Measurements from ENCODE around the gene ANXA8L1.
"Not testable (repeated sequence)": the region's sequence is repeated elsewhere in the genome, so short reads cannot be mapped to it uniquely, and the experiment has no call there.

Gene ANXA8L1, protein sequence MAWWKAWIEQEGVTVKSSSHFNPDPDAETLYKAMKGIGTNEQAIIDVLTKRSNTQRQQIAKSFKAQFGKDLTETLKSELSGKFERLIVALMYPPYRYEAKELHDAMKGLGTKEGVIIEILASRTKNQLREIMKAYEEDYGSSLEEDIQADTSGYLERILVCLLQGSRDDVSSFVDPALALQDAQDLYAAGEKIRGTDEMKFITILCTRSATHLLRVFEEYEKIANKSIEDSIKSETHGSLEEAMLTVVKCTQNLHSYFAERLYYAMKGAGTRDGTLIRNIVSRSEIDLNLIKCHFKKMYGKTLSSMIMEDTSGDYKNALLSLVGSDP

DNA sequence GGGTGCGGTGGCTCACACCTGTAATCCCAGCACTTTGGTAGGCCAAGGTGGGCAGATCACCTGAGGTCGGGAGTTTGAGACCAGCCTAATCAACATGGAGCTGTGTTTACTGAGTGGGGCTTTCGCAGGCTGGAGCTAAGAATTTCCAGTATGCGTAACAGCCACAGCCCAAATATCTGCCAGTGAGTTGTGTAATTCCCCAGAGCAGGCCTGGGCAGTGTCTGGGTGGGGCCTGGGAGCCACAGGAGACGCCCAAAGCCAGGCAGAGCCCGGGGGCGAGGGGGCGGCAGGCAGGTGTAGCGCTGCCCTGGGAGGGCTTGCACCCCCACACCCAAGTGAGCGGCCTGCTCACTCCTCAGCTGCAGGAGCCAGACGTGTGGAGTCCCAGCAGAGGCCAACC, at the start of gene ANXA8L1:
Gene ANXA8L1, plus strand, starts transcription at position 371 of the 400 bp plus-strand sequence. CDS start 76 bp downstream, outside the sequence.
- not testable (repeated sequence) for DNase-seq

DNA sequence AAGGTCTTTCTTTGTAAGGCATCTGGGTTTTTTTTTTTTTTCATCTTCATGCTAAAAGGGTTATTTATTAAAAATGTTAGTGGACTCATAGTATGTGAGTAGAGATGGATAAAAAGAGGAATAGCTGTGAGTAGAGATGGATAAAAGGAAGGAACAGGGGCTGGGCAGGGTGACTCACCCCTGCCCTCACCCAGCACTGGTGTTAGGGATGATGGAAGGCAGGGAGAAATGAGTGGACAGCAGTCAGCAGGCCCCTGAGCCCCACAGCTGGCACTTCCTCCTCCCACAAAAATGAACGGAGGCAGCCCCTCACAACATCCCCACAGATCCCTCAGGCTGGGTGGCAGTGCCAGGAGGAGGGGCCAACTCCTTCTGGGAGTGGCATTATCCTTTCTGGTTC, 49.5 kb upstream of the ANXA8L1 start:
- DNase-seq: no peak

DNA sequence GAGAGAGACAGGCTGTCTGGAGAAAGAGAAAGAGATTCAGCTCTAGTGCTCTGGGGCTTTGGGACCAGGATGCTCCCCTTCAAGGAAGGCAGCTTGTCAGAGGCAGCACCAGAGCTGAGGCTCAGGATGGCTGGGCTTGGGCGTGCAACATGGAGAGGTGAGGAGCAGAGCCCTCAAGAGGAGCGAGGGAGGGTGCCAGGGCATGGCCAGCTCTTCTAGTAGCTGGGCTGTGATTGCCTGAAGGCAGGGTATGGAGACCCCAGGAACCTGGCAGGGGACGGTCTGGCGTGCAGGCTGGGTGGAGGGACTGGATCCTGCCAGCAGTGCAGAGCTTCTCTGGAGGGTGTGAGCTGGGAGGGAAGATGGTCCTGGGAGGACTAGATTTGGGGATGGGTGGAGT, 48.6 kb upstream of the ANXA8L1 start:
- no peak for DNase-seq

DNA sequence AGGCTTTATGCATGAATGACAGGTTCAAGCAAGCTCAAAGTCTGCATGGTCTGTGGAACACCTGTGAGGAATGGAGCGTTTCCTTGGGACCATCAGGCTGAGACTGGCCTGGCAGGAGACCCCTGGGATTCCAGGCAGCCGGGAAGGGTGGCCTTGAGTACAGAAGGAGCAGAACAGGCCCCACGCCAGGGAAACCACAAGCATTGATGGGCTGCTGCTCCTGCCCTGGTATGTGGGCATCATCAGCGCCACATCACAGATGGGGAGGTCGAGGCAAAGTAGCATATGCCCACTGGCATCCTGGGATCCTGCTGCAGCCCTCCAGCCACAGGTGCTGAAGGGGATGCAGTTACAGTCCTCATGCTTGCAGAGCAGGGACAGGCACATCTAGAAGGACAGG, 47.9 kb upstream of the ANXA8L1 start:
- DNase-seq: no peak

DNA sequence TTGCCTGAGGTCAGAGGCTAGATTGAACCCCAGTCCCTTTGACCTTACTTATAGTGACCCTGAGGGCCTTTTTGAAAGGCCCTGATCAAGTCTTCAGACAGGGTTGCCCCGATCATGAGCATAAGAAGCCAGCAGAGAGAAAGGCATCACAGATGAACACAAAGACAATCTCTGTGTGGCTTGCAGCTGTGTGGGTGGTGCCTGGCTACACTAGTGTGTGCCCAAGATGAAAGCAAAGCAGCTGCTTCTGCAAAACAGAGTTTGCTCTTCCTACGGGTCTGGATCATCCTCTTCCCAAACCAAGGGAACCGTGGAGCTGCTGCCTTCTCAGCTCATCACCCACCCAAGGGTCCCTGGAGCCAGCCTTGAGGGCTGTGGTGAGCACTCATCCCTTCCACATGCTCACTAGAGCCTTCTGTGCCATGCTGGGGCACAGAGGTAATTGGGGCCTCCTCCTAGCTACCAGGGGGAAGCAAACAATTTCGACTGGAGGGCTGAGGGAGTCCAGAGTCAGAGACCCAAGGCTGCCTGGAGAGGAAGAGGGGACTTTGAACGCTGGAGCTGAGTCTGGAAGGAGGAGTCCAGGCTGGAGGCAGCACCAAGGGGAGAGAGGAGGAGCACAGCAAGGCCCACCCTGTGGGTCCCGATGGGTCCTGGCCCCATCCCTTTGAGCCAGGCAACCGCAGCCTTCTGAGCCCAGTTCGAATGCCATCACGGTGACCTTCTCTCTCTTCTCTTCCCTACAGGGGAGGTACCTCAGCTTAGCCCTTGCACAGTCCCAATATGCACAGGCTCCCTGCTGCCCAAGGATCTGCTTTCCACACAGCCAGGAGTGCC, 46.5 kb upstream of the ANXA8L1 start:
- no peak for DNase-seq

DNA sequence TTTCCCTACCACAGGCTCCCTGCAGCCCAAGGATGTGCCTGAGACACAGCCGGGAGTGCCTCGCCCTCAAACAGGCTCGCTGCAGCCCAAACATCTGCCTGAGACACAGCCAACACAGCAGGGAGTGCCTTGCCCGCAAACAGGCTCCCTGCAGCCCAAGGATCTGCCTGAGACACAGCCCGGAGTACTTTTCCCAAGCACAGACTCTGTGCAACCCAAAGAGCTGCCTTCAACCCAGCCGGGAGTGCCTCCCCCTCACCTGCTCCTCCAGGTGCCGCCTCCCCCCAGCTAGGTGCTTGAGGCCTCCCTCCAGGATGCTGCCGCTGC, 45.9 kb upstream of the ANXA8L1 start:
- no peak for DNase-seq

DNA sequence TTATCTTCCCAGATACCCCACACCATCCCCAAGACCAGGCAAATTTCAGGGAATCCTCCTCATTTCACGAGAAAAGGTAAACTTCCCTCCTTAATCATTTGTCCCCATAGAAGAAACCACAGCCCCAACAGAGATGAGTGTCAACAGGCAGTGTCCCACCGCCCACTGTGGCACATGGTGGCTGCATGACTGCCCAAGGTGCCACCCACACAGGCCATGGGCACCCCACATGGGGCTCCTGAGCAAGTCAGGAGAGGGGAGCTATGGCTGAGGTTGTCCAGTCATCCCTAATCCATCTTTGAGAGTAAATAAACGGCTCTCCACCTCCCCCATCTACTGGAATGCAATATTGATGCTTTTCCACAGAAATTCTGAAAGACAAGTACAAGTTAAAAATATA, 44.7 kb upstream of the ANXA8L1 start:
- no peak for DNase-seq

DNA sequence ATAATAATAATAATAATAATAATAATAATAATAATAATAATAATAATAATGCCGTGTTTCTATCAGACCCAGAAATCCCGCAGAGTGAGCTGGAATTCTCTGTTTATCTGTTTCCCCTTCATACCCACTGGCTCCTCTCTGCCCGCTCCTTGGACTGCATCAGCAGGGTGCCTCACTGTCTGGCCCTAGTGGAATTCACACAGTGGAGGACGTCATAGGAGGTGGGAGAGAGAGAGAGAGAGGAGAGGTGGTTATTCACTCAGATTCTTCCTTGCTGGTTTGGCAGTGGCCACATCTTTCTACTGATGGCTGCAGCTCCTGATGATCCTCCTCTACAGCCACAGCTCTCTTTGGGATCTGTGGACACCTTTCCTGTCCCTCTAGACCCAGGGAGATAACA, 10.1 kb upstream of the ANXA8L1 start:
- not testable (repeated sequence) for DNase-seq

DNA sequence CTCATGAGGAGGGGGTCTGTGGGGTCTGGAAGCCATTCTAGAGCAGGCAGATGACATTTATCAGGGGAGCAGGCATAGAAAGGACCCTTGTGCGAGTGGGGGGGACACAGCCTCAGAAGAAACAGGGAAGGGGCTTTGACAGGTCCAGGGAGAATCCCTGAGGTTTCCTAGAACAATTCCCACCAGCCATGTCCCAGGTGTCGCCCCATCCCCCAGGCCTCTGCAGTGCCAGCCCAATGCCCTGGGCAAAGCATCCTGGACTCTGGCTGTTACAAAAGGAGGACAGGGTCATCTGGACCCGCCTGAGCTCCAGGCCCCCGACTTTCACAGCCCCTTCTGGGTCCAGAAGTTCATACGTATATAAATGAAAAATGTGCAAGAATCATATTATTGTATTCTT, 8.4 kb upstream of the ANXA8L1 start:
- not testable (repeated sequence) for DNase-seq

DNA sequence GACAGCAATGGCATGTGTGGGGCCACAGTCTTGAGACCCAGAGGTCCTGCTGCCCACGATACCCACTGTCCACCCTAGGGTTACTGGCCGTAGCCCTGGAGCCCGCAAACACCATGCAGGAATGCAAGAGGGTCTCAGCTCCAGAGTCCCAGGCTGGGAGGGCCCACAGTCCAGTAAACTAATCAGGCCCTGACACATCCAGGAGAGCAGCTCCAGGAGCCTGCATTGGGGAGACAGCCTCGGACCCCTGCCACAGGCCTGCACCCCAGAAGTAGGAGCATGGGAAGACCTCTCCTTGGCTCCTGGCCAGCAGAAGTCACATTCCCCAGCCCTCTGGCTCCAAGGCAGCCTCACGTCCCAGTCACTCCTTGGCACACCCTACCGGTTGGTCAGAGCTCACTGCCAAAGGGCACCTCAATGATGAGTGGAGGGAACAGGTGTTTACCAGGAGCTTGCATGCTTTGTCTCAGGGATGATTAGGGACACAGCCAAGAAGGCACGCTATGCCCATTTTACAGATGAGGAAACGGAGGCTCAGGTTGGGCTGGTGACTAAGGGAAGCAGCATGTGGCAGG, 7.8 kb upstream of the ANXA8L1 start:
- DNase-seq: not testable (repeated sequence)

DNA sequence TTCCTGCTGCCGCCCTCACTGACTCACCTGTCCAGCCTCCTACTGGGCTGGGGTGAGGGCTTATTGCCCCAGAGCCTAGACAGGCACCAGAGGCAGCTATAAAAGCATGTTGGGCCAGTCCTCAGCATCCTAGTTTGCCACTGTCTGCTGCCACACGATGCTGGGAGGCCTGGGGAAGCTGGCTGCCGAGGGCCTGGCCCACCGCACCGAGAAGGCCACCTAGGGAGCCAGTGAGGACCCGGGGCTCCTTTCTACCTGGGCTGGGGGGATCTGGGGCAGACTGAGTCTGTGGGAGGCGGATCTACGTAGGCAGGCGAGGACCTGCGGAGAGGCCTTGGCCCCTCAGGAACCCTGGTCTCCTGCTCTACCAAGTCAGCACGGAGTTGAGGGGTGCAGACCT, 6.6 kb upstream of the ANXA8L1 start:
- not testable (repeated sequence) for DNase-seq

DNA sequence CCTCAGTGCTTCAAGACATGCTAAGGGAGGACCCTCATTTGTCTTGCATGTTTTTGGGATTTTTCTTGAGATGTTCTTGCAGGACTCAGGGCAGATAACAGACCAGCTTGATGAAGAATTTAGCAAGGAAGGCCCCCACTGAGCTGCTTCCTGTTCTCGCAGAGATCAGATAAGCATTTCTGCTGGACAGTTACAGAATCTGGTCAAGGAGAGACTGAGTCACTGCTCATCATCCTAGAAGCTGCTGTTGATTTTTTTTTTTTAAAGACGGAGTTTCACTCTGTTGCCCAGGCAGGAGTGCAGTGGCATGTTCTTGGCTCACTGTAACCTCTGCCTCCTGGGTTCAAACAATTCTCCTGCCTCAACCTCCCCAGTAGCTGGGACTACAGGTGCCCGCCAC, 1.2 kb upstream of the ANXA8L1 start:
- DNase-seq: not testable (repeated sequence)

DNA sequence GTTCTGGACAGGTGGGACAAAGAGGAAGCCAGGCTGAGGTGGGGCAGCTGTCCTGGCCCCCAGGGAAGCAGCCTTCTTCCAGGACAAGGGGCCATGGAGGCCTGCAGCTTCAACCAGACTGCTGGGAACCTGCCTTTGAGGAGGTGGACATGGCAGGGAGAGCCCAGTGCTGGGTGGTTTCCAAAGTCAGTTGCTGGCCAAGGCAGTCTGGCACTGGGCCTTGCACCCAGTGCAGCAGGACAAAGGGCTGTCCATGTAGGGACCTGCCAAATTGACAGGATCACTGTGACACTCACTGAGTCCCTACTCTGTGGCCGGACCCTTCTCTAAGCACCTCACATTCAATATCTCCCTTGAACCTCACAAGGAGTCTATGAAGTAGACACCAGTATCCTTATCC, 1.4 kb downstream of the ANXA8L1 start:
- not testable (repeated sequence) for DNase-seq

DNA sequence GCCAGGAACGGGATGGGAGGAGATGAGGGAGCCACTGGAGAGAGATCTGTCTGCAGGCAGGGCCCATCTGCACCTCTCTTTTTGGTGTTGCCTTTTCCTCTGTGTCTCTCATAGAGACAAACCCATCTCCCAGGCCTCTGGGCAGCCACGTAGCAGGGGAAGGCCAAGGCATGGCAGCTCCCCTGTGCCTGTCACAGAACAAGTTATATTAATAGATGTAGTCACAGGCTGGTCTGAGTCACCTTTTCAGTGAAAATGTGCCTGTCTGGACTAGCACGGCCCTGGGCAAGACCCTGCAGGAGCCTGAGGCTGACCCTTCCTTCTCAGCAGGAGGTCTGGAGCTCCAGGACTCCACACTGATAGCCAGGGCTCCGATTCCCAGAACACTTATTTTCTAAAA, 2.1 kb downstream of the ANXA8L1 start:
- not testable (repeated sequence) for DNase-seq

DNA sequence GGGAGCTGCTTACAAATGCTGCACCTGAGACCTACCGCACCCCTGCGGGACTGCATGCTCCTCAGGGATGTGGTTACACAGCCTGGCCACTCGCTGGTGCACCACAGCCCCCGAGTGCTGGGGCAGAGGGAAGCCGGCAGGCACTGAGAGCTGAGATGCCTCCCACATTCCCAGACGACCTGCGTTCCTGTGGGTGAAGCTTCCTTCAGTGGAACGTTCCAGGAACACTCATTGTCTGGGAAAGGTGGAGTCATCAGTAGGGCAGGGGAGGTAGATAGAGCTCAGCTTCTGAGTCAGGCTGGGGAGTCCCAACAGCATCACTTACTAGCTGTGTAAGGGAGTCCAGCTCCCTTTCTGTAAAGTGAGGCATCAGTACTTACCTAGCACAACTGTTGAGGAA, 2.5 kb downstream of the ANXA8L1 start:
- DNase-seq: not testable (repeated sequence)

DNA sequence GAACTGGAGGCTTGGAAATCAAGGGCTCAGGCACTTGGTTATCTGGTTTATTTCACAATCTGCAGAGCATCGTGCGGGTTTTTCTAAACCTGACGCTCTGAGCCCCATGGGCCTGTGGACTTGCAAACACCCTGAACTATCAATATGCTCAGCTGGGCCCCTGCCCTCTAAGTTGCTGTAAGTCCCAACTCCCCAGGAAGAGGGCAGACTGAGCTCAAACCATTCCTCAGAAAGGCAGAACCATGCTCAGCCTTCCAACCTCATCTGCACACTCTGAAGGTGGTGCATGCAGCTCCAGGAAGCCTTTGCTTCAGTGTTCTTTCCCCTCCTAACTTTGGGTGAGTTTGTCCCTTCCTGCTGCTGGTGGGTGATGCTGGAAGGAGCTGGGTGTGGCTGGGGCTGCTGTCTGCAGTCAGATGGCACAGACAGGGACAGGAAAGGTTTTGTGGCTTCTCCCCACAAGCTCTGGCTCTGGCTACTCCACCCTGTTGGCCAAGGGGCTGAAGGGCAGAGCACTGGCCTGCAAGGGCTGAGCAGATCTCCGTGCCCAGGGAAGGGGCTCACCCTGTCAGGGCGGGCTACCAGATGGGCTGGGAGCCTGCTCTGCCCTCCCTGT, 3.8 kb downstream of the ANXA8L1 start:
- DNase-seq: not testable (repeated sequence)

DNA sequence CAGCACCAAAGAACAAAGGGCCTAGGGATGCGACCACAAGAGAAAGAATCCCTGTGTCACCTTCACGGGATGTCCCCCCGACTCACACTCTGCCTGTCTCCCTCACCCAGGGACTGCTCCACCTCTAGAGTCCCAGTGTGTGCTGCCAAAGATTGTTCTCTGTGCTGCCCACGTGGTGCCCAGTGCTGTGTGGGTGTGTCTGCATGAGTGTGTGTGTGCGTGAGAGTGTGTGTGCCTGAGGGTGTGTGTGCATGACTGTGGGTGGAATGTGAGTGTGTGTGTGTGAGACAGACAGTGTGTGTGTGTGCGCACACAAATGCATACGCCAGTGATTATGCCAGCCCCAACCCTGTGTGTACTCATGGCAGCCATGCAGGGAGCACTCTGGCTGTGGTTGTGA, 10.3 kb downstream of the ANXA8L1 start:
- DNase-seq: not testable (repeated sequence)

DNA sequence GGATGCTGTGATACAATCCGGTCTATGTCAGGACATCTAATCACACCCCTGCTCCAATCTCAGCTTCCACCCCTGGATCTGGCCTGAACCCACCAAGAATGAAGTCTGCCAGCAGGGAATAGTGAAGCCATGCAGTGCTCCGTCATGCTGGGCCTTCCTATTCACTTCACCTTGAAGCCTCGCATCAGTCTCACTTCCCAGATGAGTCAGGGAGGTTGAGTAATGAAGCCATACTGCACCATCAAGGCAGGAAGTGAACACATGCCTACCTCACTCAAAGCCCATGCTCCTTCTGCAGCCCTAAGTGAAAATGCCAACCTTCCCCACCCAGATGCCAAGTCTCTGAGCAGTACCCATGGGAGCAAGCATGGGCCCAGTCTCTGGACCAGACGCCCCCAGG, 11.1 kb downstream of the ANXA8L1 start:
- DNase-seq: not testable (repeated sequence)

DNA sequence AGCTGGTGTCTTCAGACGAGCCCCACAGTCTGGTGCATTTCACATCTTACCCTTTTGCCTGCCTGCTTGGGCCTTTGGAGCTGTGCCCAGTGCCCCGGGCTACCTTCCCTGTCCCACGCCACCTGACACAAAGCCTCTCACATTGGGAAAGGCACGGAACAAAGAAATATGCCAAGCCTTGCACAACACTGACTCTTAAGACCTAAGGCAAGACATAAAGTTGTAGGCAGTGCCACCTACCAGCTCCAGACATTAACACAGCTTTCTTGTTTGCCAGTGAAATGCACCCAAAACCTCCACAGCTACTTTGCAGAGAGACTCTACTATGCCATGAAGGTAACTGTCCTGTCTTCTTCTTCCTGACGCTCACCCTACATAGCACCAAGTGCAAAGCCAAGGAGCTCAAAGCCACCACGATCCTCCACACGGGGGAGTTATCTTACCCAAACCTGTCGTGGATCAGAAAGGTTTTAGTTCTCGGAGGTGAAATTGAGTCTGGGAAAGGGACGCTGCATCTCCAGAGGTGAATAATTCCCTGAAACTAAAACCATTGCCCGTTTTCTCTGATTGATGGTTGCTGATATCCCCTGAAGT, 11.8 kb downstream of the ANXA8L1 start:
- DNase-seq: not testable (repeated sequence)

DNA sequence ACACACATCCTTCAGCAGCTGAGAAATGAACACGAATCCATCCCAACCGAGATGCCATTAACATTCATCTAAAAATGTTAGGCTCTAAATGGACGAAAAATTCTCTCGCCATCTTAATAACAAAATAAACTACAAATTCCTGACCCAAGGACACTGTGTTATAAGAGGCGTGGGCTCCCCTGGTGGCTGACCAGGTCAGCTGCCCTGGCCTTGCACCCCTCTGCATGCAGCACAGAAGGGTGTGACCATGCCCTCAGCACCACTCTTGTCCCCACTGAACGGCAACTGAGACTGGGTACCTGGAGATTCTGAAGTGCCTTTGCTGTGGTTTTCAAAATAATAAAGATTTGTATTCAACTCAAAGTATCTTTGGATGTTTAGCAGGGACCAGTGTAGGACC, 15.8 kb downstream of the ANXA8L1 start:
- not testable (repeated sequence) for DNase-seq

DNA sequence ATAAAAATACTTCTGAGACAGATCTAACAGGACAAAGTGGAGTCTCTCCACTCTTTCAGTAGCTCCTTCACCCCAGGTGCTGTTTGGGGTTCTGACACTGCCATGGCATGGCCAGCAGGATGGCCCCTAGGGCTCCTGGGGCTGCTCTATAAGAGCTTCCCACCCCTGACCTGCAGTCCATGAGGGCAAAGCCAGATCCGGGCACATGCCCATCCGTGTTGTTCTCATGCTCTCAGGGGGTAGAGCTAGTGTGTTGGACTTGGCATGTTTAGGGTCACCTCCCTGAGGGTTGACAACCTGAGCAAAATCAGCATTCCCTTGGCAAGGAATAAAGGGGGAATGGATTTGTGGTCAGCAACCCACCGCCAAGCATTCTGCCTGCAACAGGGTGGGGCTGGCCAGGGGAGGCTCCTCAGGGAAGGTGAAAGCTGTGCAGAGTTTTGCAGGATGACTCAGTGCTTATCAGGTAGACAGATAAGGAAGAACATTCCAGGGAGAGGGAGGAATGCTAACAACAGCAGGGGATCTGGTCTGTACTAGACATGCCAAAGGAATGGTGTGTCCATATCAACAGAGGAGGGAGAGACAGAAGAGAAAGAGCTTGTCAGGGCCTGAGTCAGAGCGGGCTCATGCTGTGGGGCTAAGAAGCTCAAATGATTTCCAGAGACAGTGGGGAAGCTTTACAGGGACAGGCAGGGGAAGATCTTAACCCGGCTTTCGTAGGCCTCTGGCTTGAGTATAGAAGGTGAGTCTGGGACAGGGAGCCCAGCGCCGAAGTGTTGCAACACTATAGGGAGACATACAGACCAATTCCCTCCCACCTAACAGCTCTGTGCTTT, 21.1 kb downstream of the ANXA8L1 start:
- not testable (repeated sequence) for DNase-seq

DNA sequence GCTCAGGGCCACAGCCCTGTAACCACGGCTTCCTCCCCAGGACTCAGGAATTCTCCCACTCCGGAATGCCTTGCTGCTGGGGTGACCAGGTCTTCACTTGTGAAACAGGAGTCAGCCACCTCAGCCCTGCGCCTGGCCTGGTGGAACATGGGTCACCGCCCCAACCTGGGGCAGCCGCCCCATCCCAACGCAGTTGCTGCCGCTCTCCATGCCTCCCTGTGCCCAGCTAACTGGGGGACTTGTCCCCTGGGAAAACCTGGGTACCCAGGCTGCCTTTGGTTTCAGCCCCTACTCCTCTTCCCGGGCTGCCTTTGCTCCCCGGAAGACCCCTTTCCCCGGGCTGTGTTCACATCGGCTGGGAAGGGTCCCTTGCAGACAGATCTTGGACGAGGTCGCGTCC, 22.2 kb downstream of the ANXA8L1 start:
- DNase-seq: not testable (repeated sequence)

Data from NCI-H2029 treated with DMSO at 0.1 percent for 48 hours (cell line).